Mesendoderm (in vitro differentiated cells): ENCODE measurements around the gene POLN.

ENCODE experiments used
- DNase-seq: peaks from one replicate; pipeline ENCODE4 v3.0.0; 2013
- H2AK5ac ChIP-seq: 2 replicates; pipeline ENCODE4 v1.6.1; 2013; ENCODE audit warnings: low read length, inconsistent platforms
- H2BK120ac ChIP-seq: 2 replicates; pipeline ENCODE4 v1.6.1; 2013; ENCODE audit warnings: low read depth, mild to moderate bottlenecking, low read length, moderate library complexity, mixed read lengths
- H2BK15ac ChIP-seq: replicated peaks from 2 replicates; pipeline ENCODE4 v1.6.1; 2013; ENCODE audit warnings: low read depth, mild to moderate bottlenecking, moderate library complexity
- H2BK5ac ChIP-seq: 2 replicates; pipeline ENCODE4 v1.6.1; 2013; ENCODE audit warnings: low read length, inconsistent platforms
- H3K18ac ChIP-seq: 2 replicates; pipeline ENCODE4 v1.6.1; 2013; ENCODE audit warnings: mild to moderate bottlenecking, low read length, mixed read lengths
- H3K23ac ChIP-seq: one replicate; pipeline ENCODE4 v1.6.1; 2013; ENCODE audit warnings: low read length
- H3K27ac ChIP-seq: 2 replicates; pipeline ENCODE4 v1.5.1; 2013; ENCODE audit warnings: low read depth, mild to moderate bottlenecking, inconsistent platforms, low read length, moderate library complexity
- H3K27me3 ChIP-seq: 2 replicates; pipeline ENCODE4 v1.6.1; 2013; ENCODE audit warnings: low read length, control low read depth, mild to moderate bottlenecking, inconsistent platforms; ENCODE audit not compliant: insufficient read depth, poor library complexity
- H3K36me3 ChIP-seq: 2 replicates; pipeline ENCODE4 v1.6.1; 2013; ENCODE audit warnings: low read length, inconsistent platforms; ENCODE audit not compliant: control insufficient read depth, insufficient read depth
- H3K4ac ChIP-seq: one replicate; pipeline ENCODE4 v1.6.1; 2013; ENCODE audit warnings: low read depth, mild to moderate bottlenecking, low read length, moderate library complexity
- H3K4me1 ChIP-seq: 2 replicates; pipeline ENCODE4 v1.6.1; 2013; ENCODE audit warnings: low read depth, low read length, inconsistent platforms; ENCODE audit not compliant: control insufficient read depth
- H3K4me2 ChIP-seq: 2 replicates; pipeline ENCODE4 v1.6.1; 2013; ENCODE audit warnings: low read length
- H3K4me3 ChIP-seq: 2 replicates; pipeline ENCODE4 v1.5.1; 2013; ENCODE audit warnings: mild to moderate bottlenecking, low read length
- H3K56ac ChIP-seq: one replicate; pipeline ENCODE4 v1.6.1; 2013; ENCODE audit warnings: low read length
- H3K79me1 ChIP-seq: 2 replicates; pipeline ENCODE4 v1.6.1; 2013; ENCODE audit warnings: low read length, inconsistent platforms
- H3K79me2 ChIP-seq: 2 replicates; pipeline ENCODE4 v1.6.1; 2013; ENCODE audit warnings: mild to moderate bottlenecking, low read length; ENCODE audit not compliant: control insufficient read depth, insufficient read depth
- H3K9ac ChIP-seq: 2 replicates; pipeline ENCODE4 v1.6.1; 2013; ENCODE audit warnings: low read length, inconsistent platforms
- H4K5ac ChIP-seq: one replicate; pipeline ENCODE4 v1.6.1; 2013; ENCODE audit warnings: low read length
- H4K8ac ChIP-seq: one replicate; pipeline ENCODE4 v1.6.1; 2013; ENCODE audit warnings: low read depth, mild to moderate bottlenecking, control low read depth, low read length, moderate library complexity
- WGBS: extraction: QIAGEN DNeasy Blood & Tissue Kit; methylation state at CpG from one replicate; pipeline ENCODE4 v1.1.7; 2013; ENCODE audit warnings: low lambda C conversion rate, missing lambda C conversion rate; ENCODE audit not compliant: insufficient coverage; ENCODE audit errors: extremely low coverage; 5-methylcytosine and 5-hydroxymethylcytosine counted together

POLN gene

GRCh38 chr4:2288051-2288541 is 46.2 kb upstream of the POLN start:
- H4K8ac ChIP-seq: no peak overlapping the region
- H4K5ac ChIP-seq: no peak overlapping the region
- no peak for DNase-seq
- no peak overlapping the region for H3K4ac ChIP-seq
- H2BK15ac ChIP-seq: no peak overlapping the region
- H3K4me1 ChIP-seq: no peaks in the 10 kb centered on the region
- H3K18ac ChIP-seq: no peak overlapping the region
- no CpG with 5 or more reads among the region's 10 CpGs for WGBS
- no peak overlapping the region for H3K9ac ChIP-seq
- H3K4me3 ChIP-seq: no peak overlapping the region
- H3K36me3 ChIP-seq: no peaks in the 10 kb centered on the region
- H3K79me1 ChIP-seq: no peaks in the 10 kb centered on the region
- H2AK5ac ChIP-seq: no peak overlapping the region
- H3K27me3 ChIP-seq: no peaks in the 10 kb centered on the region
- H2BK5ac ChIP-seq: no peak overlapping the region
- H3K79me2 ChIP-seq: no peaks in the 10 kb centered on the region
- no peak overlapping the region for H3K56ac ChIP-seq
- H3K23ac ChIP-seq: no peak overlapping the region
- no peak overlapping the region for H3K4me2 ChIP-seq
- no peak overlapping the region for H2BK120ac ChIP-seq
- H3K27ac ChIP-seq: no peak overlapping the region

GRCh38 chr4:2287594-2287915 is 45.6 kb upstream of the POLN start:
- H2BK15ac ChIP-seq: no peak overlapping the region
- no peak overlapping the region for H3K18ac ChIP-seq
- H3K56ac ChIP-seq: no peak overlapping the region
- H2BK5ac ChIP-seq: no peak overlapping the region
- no peak overlapping the region for H3K9ac ChIP-seq
- no peaks in the 10 kb centered on the region for H3K27me3 ChIP-seq
- no peak overlapping the region for H3K23ac ChIP-seq
- no peaks in the 10 kb centered on the region for H3K4me1 ChIP-seq
- H3K36me3 ChIP-seq: no peaks in the 10 kb centered on the region
- no peak overlapping the region for H4K5ac ChIP-seq
- H3K79me2 ChIP-seq: no peaks in the 10 kb centered on the region
- no peak overlapping the region for H3K4me3 ChIP-seq
- no peak overlapping the region for H3K4me2 ChIP-seq
- no peak for DNase-seq
- H2AK5ac ChIP-seq: no peak overlapping the region
- H3K27ac ChIP-seq: no peak overlapping the region
- no CpG with 5 or more reads among the region's 9 CpGs for WGBS
- H4K8ac ChIP-seq: no peak overlapping the region
- H2BK120ac ChIP-seq: no peak overlapping the region
- no peak overlapping the region for H3K4ac ChIP-seq
- H3K79me1 ChIP-seq: no peaks in the 10 kb centered on the region

- H2BK5ac ChIP-seq: no peak overlapping the region
- H4K5ac ChIP-seq: no peak overlapping the region
- WGBS: no CpG with 5 or more reads among the region's 19 CpGs
- H3K9ac ChIP-seq: no peak overlapping the region
- no peak overlapping the region for H4K8ac ChIP-seq
- no peak overlapping the region for H3K4me3 ChIP-seq
- no peaks in the 10 kb centered on the region for H3K4me1 ChIP-seq
- H3K27ac ChIP-seq: no peak overlapping the region
- H3K23ac ChIP-seq: no peak overlapping the region
- H2AK5ac ChIP-seq: no peak overlapping the region
- no peaks in the 10 kb centered on the region for H3K79me2 ChIP-seq
- no peak overlapping the region for H3K56ac ChIP-seq
- no peak overlapping the region for H3K18ac ChIP-seq
- H3K36me3 ChIP-seq: no peaks in the 10 kb centered on the region
- H2BK120ac ChIP-seq: no peak overlapping the region
- H3K4me2 ChIP-seq: no peak overlapping the region
- DNase-seq: no peak
- no peak overlapping the region for H2BK15ac ChIP-seq
- H3K4ac ChIP-seq: no peak overlapping the region
- H3K27me3 ChIP-seq: no peaks in the 10 kb centered on the region
- H3K79me1 ChIP-seq: no peaks in the 10 kb centered on the region
These were observed 45.1 kb upstream of the POLN start for GRCh38 chr4:2286904-2287593.

- H3K4me1 ChIP-seq: no peaks in the 10 kb centered on the region
- H3K27ac ChIP-seq: no peak overlapping the region
- no peak overlapping the region for H3K56ac ChIP-seq
- H3K4me2 ChIP-seq: no peak overlapping the region
- H3K27me3 ChIP-seq: no peaks in the 10 kb centered on the region
- H3K79me2 ChIP-seq: no peaks in the 10 kb centered on the region
- H2BK15ac ChIP-seq: no peak overlapping the region
- DNase-seq: no peak
- H2BK5ac ChIP-seq: no peak overlapping the region
- H4K8ac ChIP-seq: no peak overlapping the region
- H2BK120ac ChIP-seq: no peak overlapping the region
- H3K18ac ChIP-seq: no peak overlapping the region
- H4K5ac ChIP-seq: no peak overlapping the region
- no peak overlapping the region for H3K4ac ChIP-seq
- no peak overlapping the region for H3K9ac ChIP-seq
- H3K36me3 ChIP-seq: no peaks in the 10 kb centered on the region
- no peak overlapping the region for H2AK5ac ChIP-seq
- no peak overlapping the region for H3K23ac ChIP-seq
- no peaks in the 10 kb centered on the region for H3K79me1 ChIP-seq
- H3K4me3 ChIP-seq: no peak overlapping the region
- WGBS: no CpG with 5 or more reads among the region's 27 CpGs
These were observed 43.9 kb upstream of the POLN start for GRCh38 chr4:2285613-2286381.

- Histone ChIP-seq H2BK15ac (no peak overlapping the region), H3K23ac (no peak overlapping the region), H3K79me1 (no peaks in the 10 kb centered on the region), H3K4me2 (no peak overlapping the region), H4K5ac (no peak overlapping the region), H3K27ac (no peak overlapping the region), H3K36me3 (no peaks in the 10 kb centered on the region), H2AK5ac (no peak overlapping the region), H2BK120ac (no peak overlapping the region), H3K27me3 (no peaks in the 10 kb centered on the region), H2BK5ac (no peak overlapping the region), H3K4me3 (no peak overlapping the region), H3K79me2 (no peaks in the 10 kb centered on the region), H3K18ac (no peak overlapping the region), H3K4ac (no peak overlapping the region), H3K9ac (no peak overlapping the region), H3K4me1 (no peaks in the 10 kb centered on the region), H4K8ac (no peak overlapping the region), H3K56ac (no peak overlapping the region)
- no peak for DNase-seq
- no CpG with 5 or more reads among the region's 15 CpGs for WGBS
These were observed 43.2 kb upstream of the POLN start for GRCh38 chr4:2284934-2285612.
